Gastrocnemius medialis (tissue), 4 donors: ENCODE measurements around the gene SHH.

Source experiments
- CTCF ChIP-seq, 5 experiments: fragments of 450-650 bp in 3 of 5; fragments of 200-600 bp in 2 of 5; sonication (generic) in 2 of 5; IDR thresholded peaks in 4 of 5; conservative IDR thresholded peaks in 1 of 5; 1 replicate in 4 of 5; 2 replicates in 1 of 5; pipeline ENCODE4 v1.5.1; 2016 to 2019; ENCODE audit warnings: antibody characterized with exemption in 5 of 5, mild to moderate bottlenecking in 3 of 5, moderate library complexity in 3 of 5
- POLR2A ChIP-seq, 2 donors: fragments of 450-650 bp; IDR thresholded peaks; one replicate each; pipeline ENCODE4 v1.6.1; 2017; ENCODE audit warnings: antibody characterized with exemption in 2 of 2, mild to moderate bottlenecking in 2 of 2, moderate library complexity in 2 of 2

- TF ChIP-seq CTCF (IDR thresholded peaks at IDR 0.05 in 4 of 5, conservative IDR thresholded peaks at IDR 0.05 in 1 of 5) (no peak), POLR2A (IDR thresholded peaks at IDR 0.05) (no peak)
These were observed 19.8 kb downstream of the SHH start for GRCh38 chr7:155792315-155792960.
